HepG2 (cell line): ENCODE data around the gene NRSN2. TPM values are rescaled to one million over a fixed set of nuclear protein-coding genes. Genes with fewer than 3 reads are reported as not detected.
A peak's percentile ranks its signal among the peaks of the same experiment; 100 is the strongest.

Source experiments
- FOXK2 ChIP-seq: fragments of 450-650 bp; IDR thresholded peaks from 2 replicates; pipeline ENCODE4 v1.6.1; 2016
- GATAD2A ChIP-seq: IDR thresholded peaks from 2 replicates; pipeline ENCODE4 v1.6.1; 2016
- LRRFIP1 ChIP-seq: sonication (generic); formaldehyde crosslinking; conservative IDR thresholded peaks from 2 replicates; pipeline ENCODE4 v1.4.0; 2020; ENCODE audit warnings: missing genetic modification reagents
- MAF1 ChIP-seq: sonication (generic); formaldehyde crosslinking; IDR thresholded peaks from 2 replicates; pipeline ENCODE4 v1.5.0; 2020; ENCODE audit warnings: missing genetic modification reagents, borderline replicate concordance
- NONO ChIP-seq, 2 experiments: fragments of 450-650 bp in 1 of 2; sonication (generic) in 1 of 2; formaldehyde crosslinking in 1 of 2; IDR thresholded peaks in 1 of 2; conservative IDR thresholded peaks in 1 of 2; 2 replicates each; pipeline versions ENCODE4 v1.6.1 to v1.8.0; 2017 to 2022; ENCODE audit warnings: mild to moderate bottlenecking in 1 of 2, missing genetic modification reagents in 1 of 2, moderate library complexity in 1 of 2
- RORA ChIP-seq: sonication (generic); formaldehyde crosslinking; IDR thresholded peaks from 2 replicates; pipeline ENCODE4 v1.5.0; 2020; ENCODE audit warnings: mild to moderate bottlenecking, missing genetic modification reagents, moderate library complexity
- SIN3B ChIP-seq: fragments of 150-350 bp; IDR thresholded peaks from 2 replicates; pipeline ENCODE4 v1.6.1; 2014; ENCODE audit warnings: low read length
- SP2 ChIP-seq: sonication (generic); formaldehyde crosslinking; IDR thresholded peaks from 2 replicates; pipeline ENCODE4 v1.5.1; 2020; ENCODE audit warnings: mild to moderate bottlenecking, missing genetic modification reagents
- TEF ChIP-seq: sonication (generic); formaldehyde crosslinking; IDR thresholded peaks from 2 replicates; pipeline ENCODE4 v1.5.0; 2020; ENCODE audit warnings: missing genetic modification reagents
- THYN1 ChIP-seq: sonication (generic); formaldehyde crosslinking; IDR thresholded peaks from 2 replicates; pipeline ENCODE4 v1.8.1; 2023; ENCODE audit warnings: low read depth, mild to moderate bottlenecking, moderate library complexity, missing genetic modification reagents, borderline replicate concordance
- ZBTB20 ChIP-seq: sonication (generic); formaldehyde crosslinking; IDR thresholded peaks from 2 replicates; pipeline ENCODE4 v1.8.1; 2023; ENCODE audit warnings: missing genetic modification reagents, low read depth, mild to moderate bottlenecking, borderline replicate concordance
- ZBTB4 ChIP-seq: sonication (generic); formaldehyde crosslinking; IDR thresholded peaks from 2 replicates; pipeline ENCODE4 v1.4.0; 2020; ENCODE audit warnings: missing genetic modification reagents, mild to moderate bottlenecking, borderline replicate concordance
- ZFP82 ChIP-seq: sonication (generic); formaldehyde crosslinking; IDR thresholded peaks from 2 replicates; pipeline ENCODE4 v1.5.1; 2020; ENCODE audit warnings: mild to moderate bottlenecking, missing genetic modification reagents, borderline replicate concordance
- ZNF350 ChIP-seq: sonication (generic); formaldehyde crosslinking; IDR thresholded peaks from 2 replicates; pipeline ENCODE4 v1.4.0; 2020; ENCODE audit warnings: mild to moderate bottlenecking, low read depth, missing genetic modification reagents, borderline replicate concordance
- ZNF430 ChIP-seq: sonication (generic); formaldehyde crosslinking; IDR thresholded peaks from 2 replicates; pipeline ENCODE4 v1.9.0; 2021; ENCODE audit warnings: mild to moderate bottlenecking, missing genetic modification reagents
- ZNF431 ChIP-seq: sonication (generic); formaldehyde crosslinking; IDR thresholded peaks from 2 replicates; pipeline ENCODE4 v1.9.0; 2022; ENCODE audit warnings: missing genetic modification reagents, low read depth, mild to moderate bottlenecking, borderline replicate concordance
- ZNF460 ChIP-seq: sonication (generic); formaldehyde crosslinking; IDR thresholded peaks from 2 replicates; pipeline ENCODE4 v1.5.1; 2020; ENCODE audit warnings: missing genetic modification reagents, mild to moderate bottlenecking, borderline replicate concordance
- ZNF572 ChIP-seq: sonication (generic); formaldehyde crosslinking; IDR thresholded peaks from 2 replicates; pipeline ENCODE4 v1.5.1; 2020; ENCODE audit warnings: mild to moderate bottlenecking, missing genetic modification reagents
- ZNF597 ChIP-seq: sonication (generic); formaldehyde crosslinking; IDR thresholded peaks from 2 replicates; pipeline ENCODE4 v1.5.0; 2020; ENCODE audit warnings: missing genetic modification reagents
- ZNF776 ChIP-seq: sonication (generic); formaldehyde crosslinking; IDR thresholded peaks from 2 replicates; pipeline ENCODE4 v1.4.0; 2020; ENCODE audit warnings: mild to moderate bottlenecking, missing genetic modification reagents
- ZSCAN12 ChIP-seq: sonication (generic); formaldehyde crosslinking; IDR thresholded peaks from 2 replicates; pipeline ENCODE4 v1.9.0; 2021; ENCODE audit warnings: mild to moderate bottlenecking, missing genetic modification reagents
- polyA plus RNA-seq, 8 experiments: library from polyadenylated mRNA; depleted of rRNA in 3 of 8; stranded (reverse) in 7 of 8; unstranded in 1 of 8; fragments of >200 nt; fragmentation: Illumina TruSeq in 4 of 8; extraction: Trizol in 4 of 8; gene quantifications; 2 replicates each; pipeline versions ENCODE4 v1.2.1 to v1.2.3, GENCODE V29; 2011 to 2016; ENCODE audit warnings: low read depth in 4 of 8, missing spikeins in 1 of 8, mixed read lengths in 1 of 8; ENCODE audit not compliant: insufficient read depth in 1 of 8
- total RNA-seq, 5 experiments: library from RNA; depleted of rRNA; stranded (reverse); fragments of >200 nt; fragmentation: Illumina TruSeq; extraction: Trizol; gene quantifications; 2 replicates each; pipeline ENCODE4 v1.2.3, GENCODE V29; 2016; ENCODE audit warnings: low read depth in 1 of 5

NRSN2 gene
- total and polyA plus RNA-seq, 2 of the 13 experiments (the other 11 are each of a cell fraction or from before 2014, with no cell fraction given) = 32.3 to 49.4 TPM

GRCh38 chr20:348972-349841 lies 2.3 kb downstream of the NRSN2 start (continued):
- TF ChIP-seq ZBTB4 (peak; percentile 88; the same call in 1 of the 2 replicates), FOXK2 (0 out of 2 replicates have a peak, but pooled peaks have one; percentile 11), ZBTB20 (CRISPR knock-in tag) (peak; percentile 51; the same call in 1 of the 2 replicates), ZNF572 (CRISPR knock-in tag) (peak; percentile 88; the same call in 1 of the 2 replicates), ZNF430 (CRISPR knock-in tag) (peak; percentile 55; the same call in 1 of the 2 replicates), RORA (CRISPR knock-in tag) (no peak), ZNF431 (CRISPR knock-in tag) (no peak), ZNF350 (CRISPR knock-in tag) (peak; percentile 44; the same call in 1 of the 2 replicates), ZNF776 (no peak), LRRFIP1 (CRISPR knock-in tag) (no peak), MAF1 (CRISPR knock-in tag) (0 out of 2 replicates have a peak, but pooled peaks have one; percentile 61), SIN3B (no peak), GATAD2A (CRISPR knock-in tag) (peak; percentile 87), NONO (IDR thresholded peaks at IDR 0.05) (no peak), NONO (CRISPR knock-in tag; conservative IDR thresholded peaks at IDR 0.05) (peak; percentile 11; the same call in 1 of the 2 replicates), ZNF597 (no peak), TEF (no peak), SP2 (CRISPR knock-in tag) (no peak), ZFP82 (CRISPR knock-in tag) (no peak), ZNF460 (no peak), THYN1 (CRISPR knock-in tag) (no peak), ZSCAN12 (CRISPR knock-in tag) (no peak)
